CD4-positive, alpha-beta T cell treated with Interleukin-6 at 100 ng/mL for 8 hours (primary cell): Measurements from ENCODE around the gene DTX1.

Experiments used
- DNase-seq: peaks from one replicate; pipeline ENCODE4 v3.0.0-alpha.2; 2020; ENCODE audit warnings: mixed read lengths, low spot score

The DTX1 gene

GRCh38 chr12:113095405-113095804 lies 38.9 kb downstream of the DTX1 start:
- no peak for DNase-seq

- DNase-seq = no peak
Observed at GRCh38 chr12:113096675-113097461, 40.3 kb downstream of the DTX1 start.

GRCh38 chr12:113097716-113098440 lies 41.3 kb downstream of the DTX1 start:
- no peak for DNase-seq

- DNase-seq = peak; percentile 54
Observed at GRCh38 chr12:113098441-113099028, 42.0 kb downstream of the DTX1 start.

- DNase-seq = no peak
Observed at GRCh38 chr12:113099364-113099763, 42.8 kb downstream of the DTX1 start.

GRCh38 chr12:113099764-113100163 lies 43.2 kb downstream of the DTX1 start:
- DNase-seq = no peak

- DNase-seq = no peak
Observed at GRCh38 chr12:113101751-113102150, 45.2 kb downstream of the DTX1 start.

GRCh38 chr12:113102811-113103210 lies 46.3 kb downstream of the DTX1 start:
- DNase-seq = no peak

- DNase-seq = peak; percentile 72
Observed at GRCh38 chr12:113103756-113104450, 47.4 kb downstream of the DTX1 start.

GRCh38 chr12:113104953-113105510 lies 48.5 kb downstream of the DTX1 start:
- DNase-seq = no peak

- DNase-seq = no peak
Observed at GRCh38 chr12:113105606-113106271, 49.2 kb downstream of the DTX1 start.

- DNase-seq = no peak
Observed at GRCh38 chr12:113106361-113106760, 49.8 kb downstream of the DTX1 start.

GRCh38 chr12:113108308-113108707 lies 51.8 kb downstream of the DTX1 start:
- DNase-seq = no peak

GRCh38 chr12:113109360-113109759 lies 52.8 kb downstream of the DTX1 start:
- no peak for DNase-seq

GRCh38 chr12:113109872-113110599 lies 53.5 kb downstream of the DTX1 start:
- DNase-seq = no peak

- no peak for DNase-seq
Observed at GRCh38 chr12:113111247-113111646, 54.7 kb downstream of the DTX1 start.

GRCh38 chr12:113112043-113112899 lies 55.7 kb downstream of the DTX1 start:
- no peak for DNase-seq

- no peak for DNase-seq
Observed at GRCh38 chr12:113113397-113113796, 56.9 kb downstream of the DTX1 start.

GRCh38 chr12:113114447-113115178 lies 58.1 kb downstream of the DTX1 start:
- no peak for DNase-seq
